Heart left ventricle (tissue), 16 donors: ENCODE data around the gene C22orf15. TPM values are rescaled to one million over a fixed set of nuclear protein-coding genes. Genes with fewer than 3 reads are reported as not detected.

Experiments
- ATAC-seq, 4 donors: fragments of 200-7000 bp; cut with Tn5 transposase; one replicate each; pipeline ENCODE4 v1.9.1; 2020 to 2022; ENCODE audit warnings: moderate library complexity in 4 of 4, mild to moderate bottlenecking in 3 of 4, moderate number of reproducible peaks in 1 of 4
- DNase-seq, 5 donors: peaks; one replicate each; pipeline ENCODE4 v3.0.0-alpha.2; 2020
- H3K27ac ChIP-seq, 12 donors: fragments of 200-600 bp; sonication (generic) in 4 of 12; one replicate each; pipeline versions ENCODE4 v1.5.0 to v1.8.0; 2016 to 2022; ENCODE audit warnings: mild to moderate bottlenecking in 2 of 12
- H3K27me3 ChIP-seq, 9 donors: fragments of 200-600 bp; sonication (generic) in 2 of 9; one replicate each; pipeline versions ENCODE4 v1.5.1 to v1.8.0; 2016 to 2022; ENCODE audit warnings: mild to moderate bottlenecking in 3 of 9
- H3K36me3 ChIP-seq, 9 donors: fragments of 200-600 bp; sonication (generic) in 2 of 9; one replicate each; pipeline versions ENCODE4 v1.5.0 to v1.8.0; 2018 to 2022; ENCODE audit warnings: mild to moderate bottlenecking in 2 of 9
- H3K4me1 ChIP-seq, 12 donors: fragments of 200-600 bp; sonication (generic) in 4 of 12; one replicate each; pipeline versions ENCODE4 v1.5.0 to v1.8.0; 2016 to 2022; ENCODE audit warnings: mild to moderate bottlenecking in 3 of 12
- H3K4me3 ChIP-seq, 12 donors: fragments of 200-600 bp; sonication (generic) in 4 of 12; one replicate each; pipeline versions ENCODE4 v1.5.0 to v1.8.0; 2017 to 2022; ENCODE audit warnings: mild to moderate bottlenecking in 9 of 12, moderate library complexity in 4 of 12
- H3K9me3 ChIP-seq, 12 donors: fragments of 200-600 bp; sonication (generic) in 4 of 12; one replicate each; pipeline versions ENCODE4 v1.5.0 to v1.8.0; 2016 to 2022; ENCODE audit warnings: mild to moderate bottlenecking in 1 of 12
- CTCF ChIP-seq, 12 donors: fragments of 200-600 bp; sonication (generic) in 4 of 12; IDR thresholded peaks; one replicate each; pipeline versions ENCODE4 v1.5.0 to v1.8.0; 2018 to 2022; ENCODE audit warnings: antibody characterized with exemption in 12 of 12, mild to moderate bottlenecking in 5 of 12
- POLR2A ChIP-seq, 2 donors: fragments of 450-650 bp; IDR thresholded peaks; one replicate each; pipeline ENCODE4 v1.6.1; 2017; ENCODE audit warnings: antibody characterized with exemption in 2 of 2, mild to moderate bottlenecking in 2 of 2, moderate library complexity in 2 of 2
- WGBS, 4 donors: extraction: QIAGEN DNeasy Blood & Tissue Kit in 2 of 4; methylation state at CpG; one replicate each; pipeline versions ENCODE4 v1.1.5 to v1.1.7; 2013 to 2018; 5-methylcytosine and 5-hydroxymethylcytosine counted together
- intact Hi-C, 10 donors: fragments of 100-400 bp; cut with DNase I; formaldehyde crosslinking; loops; one replicate each; pipeline versions ENCODE4 v1.11.1 to v1.14.2; 2022
- polyA plus RNA-seq, 2 donors: library from polyadenylated mRNA; stranded (reverse); fragments of 200-250 nt; gene quantifications; one replicate each; pipeline ENCODE4 v1.2.3, GENCODE V29; 2013
- total RNA-seq, 9 donors: library from RNA; depleted of rRNA in 2 of 9; stranded (reverse); fragments of >200 nt in 2 of 9; fragmentation: NEBNext Ultra II Directional in 3 of 9; extraction: Animal tissue kit (Norgen Biotek cat#: 25700) in 3 of 9; gene quantifications; one replicate each; pipeline versions ENCODE4 v1.1.0 to v1.2.4, GENCODE V29; 2016 to 2023
- donor health status: ischemic (EF 13 %, LVEDD 7.1; RV severe dilation, severe dysfunction).
- donor health status: healthy with polysubstance abuse.
- donor health status: DM: no; HTN: yes; CAD: no.
- donor health status: DM: no; HTN: no; CAD: no.
- donor health status: ischemic (EF 25% LVEDD 6.9; RV normal size, moderate dysfunction).
- donor health status: ischemic (EF 25% LVEDD 5.7; RV mildly dilated, moderate dysfunction).
- donor health status: healthy.
- donor health status: DM: yes; HTN: yes; CAD: no.
- donor health status: ischemic (EF 35%, LVEDD 5.7; RV mildly dilated, moderate dysfunction).
- donor health status: nonischemic (EF 11% LVEDD 7.7; RV severe dilation, severe dysfunction).
- donor health status: DM: yes; HTN: yes; CAD: no.
- donor health status: PGD.
- donor health status: ischemic (EF 29% LVEDD 5.4; RV normal size, mild dysfunction).
- donor health status: nonischemic (EF 23%, LVEDD 6.1; RV moderate dilation, normal function).

The C22orf15 gene
- total and polyA plus RNA-seq, 11 donors, result not detected

DNA sequence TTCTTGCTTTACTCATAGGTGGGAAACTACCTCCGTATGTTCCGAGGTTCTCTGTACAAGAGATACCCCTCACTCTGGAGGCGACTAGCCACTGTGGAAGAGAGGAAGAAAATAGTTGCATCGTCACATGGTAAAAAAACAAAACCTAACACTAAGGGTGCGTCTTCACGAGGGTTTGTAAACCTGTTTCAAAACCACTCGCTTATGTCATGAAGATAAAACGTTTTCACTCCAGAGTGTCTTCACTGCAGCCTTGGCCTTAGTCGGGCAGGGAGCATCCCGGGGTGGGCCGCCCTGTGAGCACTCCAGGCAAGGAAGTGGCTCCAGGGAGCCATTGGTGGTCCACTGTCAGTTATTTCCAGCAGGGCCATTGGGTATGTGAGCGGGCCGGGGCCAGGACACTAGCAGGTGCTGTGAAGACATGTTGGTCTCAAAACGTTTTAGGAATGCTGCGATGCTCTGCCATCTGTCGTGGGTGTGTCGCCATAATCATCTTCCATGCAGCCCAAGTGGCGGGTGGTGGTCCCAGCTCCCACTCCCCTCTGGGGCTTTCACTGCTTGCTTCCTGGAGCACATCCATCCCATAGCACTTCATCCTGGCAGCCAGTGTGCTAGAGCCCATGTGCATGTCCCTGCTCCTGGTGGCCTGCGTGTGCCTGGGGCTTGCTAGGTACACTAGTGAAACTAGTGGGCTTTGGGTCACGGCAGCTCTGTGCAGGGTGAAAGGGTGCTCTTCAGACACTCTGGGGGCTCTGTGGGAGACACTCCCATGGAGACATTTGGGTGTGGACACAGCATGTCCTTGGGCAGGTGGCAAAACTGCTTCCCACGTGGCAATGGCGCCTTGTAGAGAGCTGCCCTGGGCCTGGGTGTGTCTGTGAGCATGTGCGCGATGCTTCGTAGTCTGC, 29.2 kb downstream of the C22orf15 start:
- intact Hi-C loops, result no loop called here
- peaks cover 8 to 48% (median 38%) of the 10 kb centered on the region in 12 donors for H3K4me1 ChIP-seq
- peaks cover 0 to 61% (median 51%) of the 10 kb centered on the region in 9 donors for H3K36me3 ChIP-seq
- no peaks in the 10 kb centered on the region for H3K27me3 ChIP-seq
- peak in 1 of 4 donors; percentile 23 for ATAC-seq
- H3K27ac ChIP-seq, result peak overlapping the region in 1 of 12 donors; percentile 50
- no peak overlapping the region for H3K4me3 ChIP-seq
- H3K9me3 ChIP-seq, result no peaks in the 10 kb centered on the region
- no peak for TF ChIP-seq POLR2A (IDR thresholded peaks at IDR 0.05)
- WGBS, 4 donors, result 79 to 88% (median 85%) methylated on average over 23 to 25 of the region's 25 CpGs
- peak in 1 of 5 donors; percentile 42 for DNase-seq

GRCh38 chr22:23793326-23793725, 30.5 kb downstream of the C22orf15 start:
- 73 to 92% (median 81%) methylated on average over 5 to 8 of the region's 8 CpGs for WGBS, 4 donors
- Histone ChIP-seq H3K4me3 (no peak overlapping the region), H3K27ac (no peak overlapping the region), H3K27me3 (no peaks in the 10 kb centered on the region), H3K4me1 (peaks cover 4 to 40% (median 29%) of the 10 kb centered on the region in 12 donors), H3K36me3 (peaks cover 0 to 73% (median 59%) of the 10 kb centered on the region in 9 donors), H3K9me3 (no peaks in the 10 kb centered on the region)
- intact Hi-C loops, result no loop called here
- ATAC-seq, result no peak
- peak in 1 of 5 donors; percentile 8 for DNase-seq
- no peak for TF ChIP-seq CTCF (IDR thresholded peaks at IDR 0.05)
- no peak for TF ChIP-seq POLR2A (IDR thresholded peaks at IDR 0.05)

- no peak overlapping the region for H3K4me3 ChIP-seq
- H3K9me3 ChIP-seq, result no peaks in the 10 kb centered on the region
- TF ChIP-seq CTCF (IDR thresholded peaks at IDR 0.05), result no peak
- no peak for TF ChIP-seq POLR2A (IDR thresholded peaks at IDR 0.05)
- intact Hi-C loops, result no loop called here
- peaks cover 0 to 8% (median 5%) of the 10 kb centered on the region in 12 donors for H3K4me1 ChIP-seq
- peaks cover 0 to 97% (median 86%) of the 10 kb centered on the region in 9 donors for H3K36me3 ChIP-seq
- ATAC-seq (no peak), DNase-seq (no peak)
- 65 to 78% (median 68%) methylated on average over 5 of the region's 5 CpGs for WGBS, 4 donors
- H3K27me3 ChIP-seq, result no peaks in the 10 kb centered on the region
- no peak overlapping the region for H3K27ac ChIP-seq
Observed at GRCh38 chr22:23796461-23796860, 33.7 kb downstream of the C22orf15 start.

- ATAC-seq (no peak), DNase-seq (peak in 1 of 5 donors; percentile 39)
- TF ChIP-seq POLR2A (IDR thresholded peaks at IDR 0.05), result no peak
- TF ChIP-seq CTCF (IDR thresholded peaks at IDR 0.05), result no peak
- Histone ChIP-seq H3K27ac (no peak overlapping the region), H3K4me1 (peaks cover 0 to 5% (median 0%) of the 10 kb centered on the region in 12 donors), H3K36me3 (peaks cover 0 to 97% (median 88%) of the 10 kb centered on the region in 9 donors), H3K9me3 (no peaks in the 10 kb centered on the region), H3K27me3 (no peaks in the 10 kb centered on the region), H3K4me3 (no peak overlapping the region)
- WGBS, 4 donors, result 90 to 93% (median 92%) methylated on average over 16 to 18 of the region's 18 CpGs
- intact Hi-C loops, result no loop called here
Observed at GRCh38 chr22:23800297-23801237, 37.8 kb downstream of the C22orf15 start.
